SK-MEL-5 (cell line): ENCODE results near the gene TIMM10B. TPM values are rescaled to one million over a fixed set of nuclear protein-coding genes. Genes with fewer than 3 reads are reported as not detected.

Experiments
- DNase-seq: peaks from one replicate; pipeline ENCODE4 v3.0.0-alpha.2; 2016; ENCODE audit warnings: low read depth, low spot score
- in situ Hi-C: cut with HindIII; loops from 2 replicates; pipeline ENCODE4 v1.10.0; 2016; ENCODE audit warnings: low sequenced_read_pairs, high pct_unique_total_duplicates, low pct_unique_long_range_greater_than_20kb
- total RNA-seq: library from RNA; depleted of rRNA; stranded (reverse); fragments of >200 nt; shearing (Covaris generic); gene quantifications from 2 replicates; pipeline ENCODE4 v1.2.3, GENCODE V29; 2014

TIMM10B gene
- total RNA-seq, 1 experiment from 2014 or later: 68.5 TPM

DNA sequence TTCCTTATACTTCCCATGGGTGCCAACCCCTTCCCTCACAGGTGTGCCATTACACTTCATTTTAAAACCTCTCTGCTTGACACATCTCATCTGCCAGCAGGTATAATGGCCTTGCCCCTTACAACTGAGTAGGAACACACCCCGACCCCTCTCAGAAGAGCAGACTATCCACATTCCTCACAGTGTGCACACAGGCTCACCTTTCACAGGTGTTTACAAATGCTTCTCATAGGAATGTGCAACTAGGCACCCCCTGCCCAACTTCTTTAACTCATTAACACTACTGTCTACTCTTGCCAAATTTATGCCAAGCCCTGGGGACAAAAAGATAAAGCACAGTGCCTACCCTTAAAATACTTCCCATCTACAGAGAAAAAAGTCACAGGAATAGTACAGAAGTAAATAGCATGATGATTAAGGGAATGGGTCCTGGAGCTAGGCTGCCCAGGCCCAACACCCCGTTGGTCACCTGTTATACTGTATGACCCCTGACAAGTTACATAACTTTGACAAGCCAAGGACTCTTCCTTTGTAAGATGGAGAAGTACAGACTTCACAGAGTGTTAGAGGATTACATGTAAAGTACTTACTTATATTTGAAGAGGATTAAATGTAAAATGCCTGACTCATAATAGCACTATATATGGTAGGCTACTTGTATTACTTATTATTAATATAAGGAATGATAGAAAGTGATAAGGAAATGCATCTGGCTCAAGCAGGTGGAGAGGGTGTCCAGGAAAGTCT is 22.8 kb upstream of the TIMM10B start:
- in situ Hi-C loops: no loop called here
- no peak for DNase-seq

- DNase-seq: no peak
- in situ Hi-C loops: no loop called here
Measured at GRCh38 chr11:6459099-6459450, 22.2 kb upstream of the TIMM10B start.

- in situ Hi-C loops: no loop called here
- DNase-seq: peak; percentile 70
Measured at GRCh38 chr11:6468712-6469495, 12.4 kb upstream of the TIMM10B start.

GRCh38 chr11:6469599-6469998 is 11.7 kb upstream of the TIMM10B start:
- DNase-seq: no peak
- in situ Hi-C loops: no loop called here

GRCh38 chr11:6472934-6473333 is 8.4 kb upstream of the TIMM10B start:
- in situ Hi-C loops: no loop called here
- no peak for DNase-seq

DNA sequence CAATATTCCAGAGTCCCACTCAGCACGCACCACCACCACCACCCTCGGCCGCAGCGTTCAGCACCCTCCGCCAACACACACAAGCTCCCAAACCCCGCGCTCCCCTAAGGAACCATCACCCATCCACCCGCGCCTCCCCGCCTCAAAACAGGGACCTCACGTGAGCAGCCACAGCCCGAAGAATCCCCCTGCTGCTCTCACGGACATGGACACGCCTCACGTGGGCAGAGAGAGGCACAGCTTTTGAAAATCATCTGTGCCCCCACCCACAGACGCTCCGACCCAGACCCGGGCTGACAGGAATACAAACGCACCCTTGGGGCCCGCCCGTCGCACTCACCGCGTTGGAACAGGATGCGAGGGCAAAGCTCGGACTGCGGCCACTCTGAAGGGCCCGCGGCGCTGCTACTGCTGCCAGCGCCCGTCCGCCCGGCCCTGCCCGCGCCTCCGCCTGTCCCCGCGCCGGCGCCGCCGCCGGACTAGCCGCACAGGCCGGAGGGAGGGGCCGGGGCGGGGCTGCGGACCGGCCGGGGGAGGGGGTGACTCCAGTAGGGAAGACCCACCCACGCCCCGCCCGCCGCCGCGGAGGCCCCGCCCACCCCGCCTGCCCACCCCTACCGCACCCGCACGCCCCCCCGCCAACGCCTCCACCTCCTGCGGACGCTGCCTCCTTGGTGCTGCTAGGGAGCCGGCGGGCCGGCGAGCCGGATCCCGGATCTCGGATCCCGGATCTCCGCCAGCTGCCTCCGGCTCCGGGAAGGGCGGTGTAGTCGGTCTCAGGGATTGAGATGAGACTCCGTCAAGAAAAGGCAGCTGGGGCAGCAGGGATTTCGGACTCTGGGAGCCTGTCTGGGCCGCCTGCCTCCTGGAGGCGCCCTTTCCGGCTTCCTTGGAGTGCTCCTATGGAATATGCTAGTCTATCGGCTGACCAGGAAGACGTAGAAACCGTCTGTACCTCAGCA is 7.6 kb upstream of the TIMM10B start, which contains the start of gene TRIM3:
Gene TRIM3 (minus strand): TSS at position 491 of the 962 bp plus-strand sequence. CDS start 8,246 bp downstream, outside the sequence.
- in situ Hi-C loops: no loop called here
- DNase-seq: peak; percentile 83

- in situ Hi-C loops: no loop called here
- DNase-seq: no peak
Measured at GRCh38 chr11:6474413-6474792, 6.9 kb upstream of the TIMM10B start.

GRCh38 chr11:6474806-6475500 is 6.3 kb upstream of the TIMM10B start:
- no peak for DNase-seq

GRCh38 chr11:6475936-6476335 is 5.4 kb upstream of the TIMM10B start:
- in situ Hi-C loops: no loop called here

More at GRCh38 chr11:6474806-6475500, 6.3 kb upstream of the TIMM10B start:
- in situ Hi-C loops: no loop called here

DNA sequence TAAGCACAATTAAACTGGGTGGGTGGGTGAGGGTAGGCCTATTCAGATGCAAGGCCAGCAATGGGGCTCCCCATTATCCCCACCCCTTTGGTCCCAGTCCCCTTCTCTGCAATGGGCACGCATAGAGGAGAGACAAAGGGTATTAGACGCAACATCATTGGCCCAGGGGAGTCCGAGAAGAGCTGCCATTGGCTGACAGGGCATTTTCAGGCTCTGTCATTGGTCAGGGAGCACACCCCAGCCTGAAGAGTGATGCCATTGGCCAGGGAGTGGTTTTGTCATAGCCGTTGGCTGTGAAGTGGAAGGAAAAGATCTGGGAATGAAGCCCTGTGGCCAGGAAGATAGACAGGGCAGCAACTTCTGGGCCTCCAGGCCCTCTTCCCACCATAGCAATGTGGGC is 4.7 kb upstream of the TIMM10B start:
- DNase-seq: peak; percentile 36
- in situ Hi-C loops: no loop called here

More at GRCh38 chr11:6475936-6476335, 5.4 kb upstream of the TIMM10B start:
- peak; percentile 22 for DNase-seq

DNA sequence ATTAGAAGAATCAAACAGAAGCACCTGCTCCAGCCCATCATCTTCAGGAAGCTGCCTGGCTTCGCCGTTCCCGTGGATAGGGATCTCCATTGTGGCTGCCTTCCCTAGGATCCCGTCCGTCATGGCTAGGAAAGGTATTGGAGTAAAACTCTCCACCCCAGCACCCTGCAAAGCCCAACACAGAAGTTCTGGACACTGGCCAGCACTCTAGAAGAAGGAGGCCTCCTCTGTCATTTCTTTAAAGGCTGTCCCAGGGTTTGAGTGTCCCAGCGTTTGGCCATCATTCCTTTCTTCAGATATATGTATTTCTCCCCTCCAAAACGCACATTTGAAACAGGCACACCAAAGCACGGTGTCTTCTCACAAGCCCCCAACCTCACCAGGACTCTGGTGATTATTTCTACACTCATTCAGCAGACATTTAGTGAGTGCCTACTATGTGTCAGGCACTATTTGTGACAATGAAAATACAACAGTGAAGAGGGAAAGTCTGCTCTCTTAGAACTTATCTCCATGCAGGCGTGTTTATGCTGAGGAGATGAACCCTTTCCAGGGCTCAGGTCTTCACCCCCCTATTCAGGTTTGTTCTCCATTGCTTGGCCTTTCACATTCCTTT is 894 bp upstream of the TIMM10B start:
- no peak for DNase-seq
- in situ Hi-C loops: no loop called here

DNA sequence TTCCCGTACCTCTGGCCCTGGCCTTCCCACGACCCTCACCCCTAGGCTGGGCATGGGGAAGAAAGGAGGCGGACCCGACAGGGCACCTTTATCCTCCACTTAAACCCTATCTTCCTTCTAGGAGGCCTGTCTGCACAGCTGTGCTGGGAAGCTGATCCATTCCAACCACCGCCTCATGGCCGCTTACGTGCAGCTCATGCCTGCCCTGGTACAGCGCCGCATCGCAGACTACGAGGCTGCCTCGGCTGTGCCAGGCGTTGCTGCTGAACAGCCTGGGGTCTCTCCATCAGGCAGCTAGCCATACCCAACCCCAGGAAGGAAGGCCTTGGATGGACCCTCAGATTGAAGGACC is 599 bp downstream of the TIMM10B start:
- in situ Hi-C loops: no loop called here

GRCh38 chr11:6482441-6482840 is 1.1 kb downstream of the TIMM10B start:
- no peak for DNase-seq
- in situ Hi-C loops: no loop called here

More for the DNA sequence above, 599 bp downstream of the TIMM10B start:
- no peak for DNase-seq

DNA sequence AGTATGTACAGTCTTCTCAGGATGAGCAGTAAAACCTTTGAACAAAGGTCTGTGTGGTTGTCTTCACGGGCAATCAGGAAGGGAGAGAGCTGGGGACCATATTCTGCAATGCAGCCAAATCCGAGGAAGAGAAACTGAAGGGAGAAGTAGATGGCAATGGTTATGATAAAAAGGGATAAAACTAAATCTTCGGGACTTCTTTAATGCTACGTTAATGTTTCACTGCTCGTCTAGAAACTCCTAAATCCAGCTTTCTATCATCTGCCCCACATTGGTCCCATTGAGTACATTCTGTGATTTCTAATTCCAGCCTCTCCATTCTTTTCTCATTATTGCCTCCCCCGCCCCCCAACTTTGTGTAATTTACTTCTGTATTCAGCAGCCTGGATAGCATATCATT is 1.7 kb downstream of the TIMM10B start:
- in situ Hi-C loops: no loop called here
- DNase-seq: no peak

- DNase-seq: no peak
- in situ Hi-C loops: no loop called here
Measured at GRCh38 chr11:6485661-6486060, 4.4 kb downstream of the TIMM10B start.

DNA sequence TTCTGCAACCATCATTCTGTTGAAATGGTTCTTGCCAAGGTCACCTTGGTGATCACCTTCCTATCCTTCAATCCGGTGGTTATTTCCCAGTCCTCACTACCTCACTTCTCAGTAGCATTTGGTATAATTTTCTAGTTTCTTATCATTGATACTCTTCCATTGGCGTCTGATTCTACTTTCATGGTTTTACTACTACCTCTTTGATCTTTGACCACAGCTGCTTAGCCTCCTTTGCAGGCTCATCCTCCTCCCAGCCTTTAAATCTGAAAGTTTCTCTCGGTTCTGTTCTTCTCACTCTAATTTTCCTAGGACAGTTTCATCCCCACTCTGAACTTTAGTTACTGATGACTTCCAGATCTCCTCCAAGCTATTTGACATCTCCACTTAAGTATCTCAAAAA is 5.0 kb downstream of the TIMM10B start:
- in situ Hi-C loops: no loop called here
- DNase-seq: no peak

DNA sequence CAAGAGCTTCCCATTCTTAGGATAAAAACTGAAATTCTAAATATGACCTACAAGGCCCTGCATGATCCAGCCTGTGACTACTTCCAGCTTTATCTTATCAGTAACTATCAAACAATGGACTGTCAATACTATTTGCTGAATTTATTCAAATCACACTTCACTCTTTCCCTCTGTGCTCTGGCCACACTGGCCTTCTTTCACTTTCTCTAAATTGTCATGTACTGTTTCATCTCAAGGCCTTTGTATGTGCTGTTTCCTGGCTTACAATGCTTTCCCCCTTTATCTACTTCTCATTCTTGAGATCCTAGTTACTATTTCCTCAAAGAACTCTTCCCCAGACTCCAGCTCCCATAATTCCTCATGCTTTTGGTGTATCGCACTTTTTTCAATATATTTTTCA is 5.6 kb downstream of the TIMM10B start:
- no peak for DNase-seq
- in situ Hi-C loops: no loop called here
